Ovary (tissue), 9 donors: ENCODE results near the gene COL9A3. TPM values are rescaled to one million over a fixed set of nuclear protein-coding genes. Genes with fewer than 3 reads are reported as not detected.

Experiments used
- DNase-seq, 5 donors: peaks; one replicate each; pipeline ENCODE4 v3.0.0-alpha.2; 2019 to 2020
- H3K27ac ChIP-seq, 2 donors: fragments of 200-600 bp; one replicate each; pipeline versions ENCODE4 v1.5.1 to v1.8.0; 2019 to 2022
- H3K27me3 ChIP-seq: fragments of 200-600 bp; one replicate; pipeline ENCODE4 v1.8.0; 2022
- H3K36me3 ChIP-seq: fragments of 200-600 bp; sonication (generic); one replicate; pipeline ENCODE4 v1.5.1; 2019
- H3K4me1 ChIP-seq: one replicate; pipeline ENCODE4 v1.8.1; 2013; ENCODE audit warnings: mild to moderate bottlenecking, moderate library complexity; ENCODE audit not compliant: insufficient read depth
- H3K4me3 ChIP-seq: fragments of 200-600 bp; sonication (generic); one replicate; pipeline ENCODE4 v1.5.1; 2017
- H3K9me3 ChIP-seq, 2 donors: fragments of 200-600 bp in 1 of 2; sonication (generic) in 1 of 2; one replicate each; pipeline versions ENCODE4 v1.5.1 to v1.8.1; 2013 to 2019; ENCODE audit warnings: mild to moderate bottlenecking in 1 of 2, moderate library complexity in 1 of 2
- CTCF ChIP-seq, 3 donors: fragments of 450-650 bp in 2 of 3; fragments of 200-600 bp in 1 of 3; IDR thresholded peaks; one replicate each; pipeline versions ENCODE4 v1.5.1 to v1.8.0; 2016 to 2022; ENCODE audit warnings: antibody characterized with exemption in 3 of 3, mild to moderate bottlenecking in 1 of 3
- EP300 ChIP-seq: sonication (generic); formaldehyde crosslinking; IDR thresholded peaks from one replicate; pipeline ENCODE4 v1.6.1; 2017; ENCODE audit warnings: antibody characterized with exemption
- POLR2A ChIP-seq: fragments of 450-650 bp; IDR thresholded peaks from one replicate; pipeline ENCODE4 v1.6.1; 2017; ENCODE audit warnings: antibody characterized with exemption, mild to moderate bottlenecking, moderate library complexity
- WGBS, 3 donors: extraction: QIAGEN DNeasy Blood & Tissue Kit in 1 of 3; methylation state at CpG; one replicate each; pipeline versions ENCODE4 v1.1.5 to v1.1.7; 2013 to 2017; 5-methylcytosine and 5-hydroxymethylcytosine counted together
- intact Hi-C, 4 donors: fragments of 100-400 bp; cut with DNase I; formaldehyde crosslinking; loops; one replicate each; pipeline versions ENCODE4 v1.11.0 to v1.15.1; 2022 to 2023
- polyA plus RNA-seq, 2 donors: library from polyadenylated mRNA; stranded (reverse); fragments of 200-250 nt in 1 of 2; fragments of 350-450 nt in 1 of 2; fragmentation: Illumina TruSeq in 1 of 2; extraction: RNeasy Lipid Tissue Mini Kit (QIAGEN cat#74804) in 1 of 2; gene quantifications; one replicate each; pipeline ENCODE4 v1.2.3, GENCODE V29; 2013 to 2014
- total RNA-seq, 7 donors: library from RNA; depleted of rRNA in 2 of 7; stranded (reverse); fragments of >200 nt in 2 of 7; fragmentation: NEBNext Ultra II Directional in 3 of 7; extraction: Animal tissue kit (Norgen Biotek cat#: 25700) in 3 of 7; gene quantifications; one replicate each; pipeline versions ENCODE4 v1.1.0 to v1.2.4, GENCODE V29; 2016 to 2023
- donor health status: DM: no; HTN: no; CAD: no; lungs with moderate emphysema.
- donor health status: DM: no; HTN: no; CAD: no.
- donor health status: Bipolar disorder and iron deficiency.
- donor health status: DM: yes; HTN: yes; CAD: no.
- donor health status: DM: no; HTN: no; CAD: no.
- donor health status: DM: yes; HTN: yes; CAD: no.

Gene COL9A3
- total and polyA plus RNA-seq, 9 donors, result 0.65 to 3.0 (median 1.6) TPM; not detected in 1

- Histone ChIP-seq H3K4me3 (no peak overlapping the region), H3K27me3 (no peaks in the 10 kb centered on the region), H3K36me3 (no peaks in the 10 kb centered on the region), H3K27ac (no peak overlapping the region), H3K9me3 (no peaks in the 10 kb centered on the region), H3K4me1 (no peaks in the 10 kb centered on the region)
- 80 to 94% (median 81%) methylated on average over 7 of the region's 7 CpGs for WGBS, 3 donors
- DNase-seq, result no peak
- no peak for TF ChIP-seq POLR2A
- TF ChIP-seq CTCF (IDR thresholded peaks at IDR 0.05), result no peak
- no peak for TF ChIP-seq EP300
- intact Hi-C loops, result no loop called here
Observed at GRCh38 chr20:62887860-62888239, 71.0 kb downstream of the COL9A3 start.

GRCh38 chr20:62888406-62888805, 71.6 kb downstream of the COL9A3 start:
- no peak overlapping the region for H3K4me3 ChIP-seq
- no peaks in the 10 kb centered on the region for H3K9me3 ChIP-seq
- DNase-seq, result no peak
- intact Hi-C loops, result no loop called here
- no peaks in the 10 kb centered on the region for H3K4me1 ChIP-seq
- no peaks in the 10 kb centered on the region for H3K27me3 ChIP-seq
- WGBS, 3 donors, result 91 to 92% (median 91%) methylated on average over 16 of the region's 16 CpGs
- H3K27ac ChIP-seq, result no peak overlapping the region
- no peaks in the 10 kb centered on the region for H3K36me3 ChIP-seq
- TF ChIP-seq POLR2A (no peak), EP300 (no peak), CTCF (IDR thresholded peaks at IDR 0.05) (no peak)

GRCh38 chr20:62888910-62889309, 72.1 kb downstream of the COL9A3 start:
- no peak for DNase-seq
- Histone ChIP-seq H3K9me3 (no peaks in the 10 kb centered on the region), H3K27me3 (no peaks in the 10 kb centered on the region), H3K4me3 (no peak overlapping the region), H3K27ac (no peak overlapping the region), H3K4me1 (no peaks in the 10 kb centered on the region), H3K36me3 (no peaks in the 10 kb centered on the region)
- 90 to 93% (median 92%) methylated on average over 17 of the region's 17 CpGs for WGBS, 3 donors
- TF ChIP-seq EP300, result no peak
- no peak for TF ChIP-seq POLR2A
- TF ChIP-seq CTCF (IDR thresholded peaks at IDR 0.05), result no peak
- intact Hi-C loops, result no loop called here

- Histone ChIP-seq H3K4me1 (no peaks in the 10 kb centered on the region), H3K27ac (no peak overlapping the region), H3K27me3 (no peaks in the 10 kb centered on the region), H3K9me3 (no peaks in the 10 kb centered on the region), H3K4me3 (no peak overlapping the region), H3K36me3 (no peaks in the 10 kb centered on the region)
- intact Hi-C loops, result no loop called here
- no peak for DNase-seq
- WGBS, 3 donors, result 82 to 87% (median 85%) methylated on average over 8 of the region's 8 CpGs
- TF ChIP-seq EP300, result no peak
- TF ChIP-seq POLR2A, result no peak
- TF ChIP-seq CTCF (IDR thresholded peaks at IDR 0.05), result no peak
Observed at GRCh38 chr20:62889411-62889810, 72.6 kb downstream of the COL9A3 start.

GRCh38 chr20:62889871-62890270, 73.0 kb downstream of the COL9A3 start:
- Histone ChIP-seq H3K27me3 (no peaks in the 10 kb centered on the region), H3K27ac (no peak overlapping the region), H3K9me3 (no peaks in the 10 kb centered on the region), H3K36me3 (no peaks in the 10 kb centered on the region), H3K4me1 (no peaks in the 10 kb centered on the region), H3K4me3 (no peak overlapping the region)
- 83 to 87% (median 87%) methylated on average over 9 of the region's 9 CpGs for WGBS, 3 donors
- TF ChIP-seq POLR2A (no peak), EP300 (no peak), CTCF (IDR thresholded peaks at IDR 0.05) (no peak)
- intact Hi-C loops, result no loop called here
- DNase-seq, result no peak
